Nephron progenitor cell (in vitro differentiated cells): ENCODE data around the gene TRIM62.
"Not testable (repeated sequence)": the region's sequence is repeated elsewhere in the genome, so short reads cannot be mapped to it uniquely, and the experiment has no call there.

Experiments used
- DNase-seq: peaks from one replicate; pipeline ENCODE4 v3.0.0; 2021
- H3K27ac Mint-ChIP-seq: 2 replicates; pipeline ENCODE4 v1.8.0; 2021; ENCODE audit warnings: mild to moderate bottlenecking, moderate library complexity, mixed read lengths
- H3K27me3 Mint-ChIP-seq: 2 replicates; pipeline ENCODE4 v1.8.0; 2021; ENCODE audit warnings: mild to moderate bottlenecking, low read depth, mixed read lengths; ENCODE audit not compliant: poor library complexity
- H3K36me3 Mint-ChIP-seq: 2 replicates; pipeline ENCODE4 v1.8.0; 2021; ENCODE audit warnings: low read depth, mixed read lengths
- H3K4me1 Mint-ChIP-seq: 2 replicates; pipeline ENCODE4 v1.8.0; 2021; ENCODE audit warnings: mixed read lengths
- H3K4me3 Mint-ChIP-seq: 2 replicates; pipeline ENCODE4 v1.8.0; 2021; ENCODE audit warnings: mild to moderate bottlenecking, moderate library complexity, mixed read lengths
- H3K9me3 Mint-ChIP-seq: 2 replicates; pipeline ENCODE4 v1.8.0; 2021; ENCODE audit warnings: mild to moderate bottlenecking, moderate library complexity, mixed read lengths
- TF ChIP-seq, protein P1 (sequence below): fragments of 200-600 bp; sonication (generic); IDR thresholded peaks from 2 replicates; pipeline ENCODE4 v1.5.0; 2021; ENCODE audit warnings: antibody characterized with exemption

Gene TRIM62

DNA sequence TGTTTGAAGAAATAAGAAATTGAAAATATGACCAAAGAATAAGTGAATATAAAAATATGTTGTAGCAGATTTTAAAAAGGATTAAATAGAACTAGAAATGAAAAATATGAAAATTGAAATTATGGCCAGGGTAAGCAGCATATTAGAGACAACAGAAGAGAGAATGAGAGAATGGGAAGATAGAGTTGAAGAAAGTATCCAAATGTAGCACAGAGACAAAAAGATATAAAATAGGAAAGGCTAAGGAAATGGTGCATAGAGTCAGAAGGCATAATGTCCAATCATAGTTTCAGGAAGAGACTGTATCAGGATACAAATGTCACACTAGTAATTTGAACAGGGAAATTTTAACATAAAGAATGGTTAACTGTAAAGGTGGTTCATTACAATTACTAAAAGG, 71.4 kb downstream of the TRIM62 start:
- DNase-seq, result no peak

DNA sequence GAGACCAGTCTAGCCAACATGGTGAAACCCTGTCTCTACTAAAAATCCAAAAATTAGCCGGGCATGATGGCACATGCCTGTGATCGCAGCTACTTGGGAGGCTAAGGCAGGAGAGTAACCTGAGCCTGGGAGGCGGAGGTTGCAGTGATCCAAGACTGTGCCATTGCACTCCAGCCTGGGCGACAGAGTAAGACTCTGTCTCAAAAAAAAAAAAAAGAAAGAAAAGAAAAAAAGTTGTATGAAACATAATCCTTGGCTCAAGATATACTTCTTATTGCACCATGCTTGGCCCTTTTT, 81.8 kb downstream of the TRIM62 start:
- not testable (repeated sequence) for H3K27ac Mint-ChIP-seq, DNase-seq, H3K4me3 Mint-ChIP-seq, H3K9me3 Mint-ChIP-seq, H3K27me3 Mint-ChIP-seq
- Mint-ChIP-seq H3K36me3 (peaks cover 13% of the 10 kb centered on the region), H3K4me1 (peaks cover 11% of the 10 kb centered on the region)

More for the DNA sequence above, 71.4 kb downstream of the TRIM62 start:
- H3K36me3 Mint-ChIP-seq, result peaks cover 29% of the 10 kb centered on the region
- TF ChIP-seq, protein P1, sequence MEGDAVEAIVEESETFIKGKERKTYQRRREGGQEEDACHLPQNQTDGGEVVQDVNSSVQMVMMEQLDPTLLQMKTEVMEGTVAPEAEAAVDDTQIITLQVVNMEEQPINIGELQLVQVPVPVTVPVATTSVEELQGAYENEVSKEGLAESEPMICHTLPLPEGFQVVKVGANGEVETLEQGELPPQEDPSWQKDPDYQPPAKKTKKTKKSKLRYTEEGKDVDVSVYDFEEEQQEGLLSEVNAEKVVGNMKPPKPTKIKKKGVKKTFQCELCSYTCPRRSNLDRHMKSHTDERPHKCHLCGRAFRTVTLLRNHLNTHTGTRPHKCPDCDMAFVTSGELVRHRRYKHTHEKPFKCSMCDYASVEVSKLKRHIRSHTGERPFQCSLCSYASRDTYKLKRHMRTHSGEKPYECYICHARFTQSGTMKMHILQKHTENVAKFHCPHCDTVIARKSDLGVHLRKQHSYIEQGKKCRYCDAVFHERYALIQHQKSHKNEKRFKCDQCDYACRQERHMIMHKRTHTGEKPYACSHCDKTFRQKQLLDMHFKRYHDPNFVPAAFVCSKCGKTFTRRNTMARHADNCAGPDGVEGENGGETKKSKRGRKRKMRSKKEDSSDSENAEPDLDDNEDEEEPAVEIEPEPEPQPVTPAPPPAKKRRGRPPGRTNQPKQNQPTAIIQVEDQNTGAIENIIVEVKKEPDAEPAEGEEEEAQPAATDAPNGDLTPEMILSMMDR, result no peak
- H3K4me3 Mint-ChIP-seq, result no peak overlapping the region
- no peak overlapping the region for H3K27ac Mint-ChIP-seq
- H3K4me1 Mint-ChIP-seq, result no peaks in the 10 kb centered on the region
- H3K27me3 Mint-ChIP-seq, result peaks cover 13% of the 10 kb centered on the region
- peaks cover 20% of the 10 kb centered on the region for H3K9me3 Mint-ChIP-seq

DNA sequence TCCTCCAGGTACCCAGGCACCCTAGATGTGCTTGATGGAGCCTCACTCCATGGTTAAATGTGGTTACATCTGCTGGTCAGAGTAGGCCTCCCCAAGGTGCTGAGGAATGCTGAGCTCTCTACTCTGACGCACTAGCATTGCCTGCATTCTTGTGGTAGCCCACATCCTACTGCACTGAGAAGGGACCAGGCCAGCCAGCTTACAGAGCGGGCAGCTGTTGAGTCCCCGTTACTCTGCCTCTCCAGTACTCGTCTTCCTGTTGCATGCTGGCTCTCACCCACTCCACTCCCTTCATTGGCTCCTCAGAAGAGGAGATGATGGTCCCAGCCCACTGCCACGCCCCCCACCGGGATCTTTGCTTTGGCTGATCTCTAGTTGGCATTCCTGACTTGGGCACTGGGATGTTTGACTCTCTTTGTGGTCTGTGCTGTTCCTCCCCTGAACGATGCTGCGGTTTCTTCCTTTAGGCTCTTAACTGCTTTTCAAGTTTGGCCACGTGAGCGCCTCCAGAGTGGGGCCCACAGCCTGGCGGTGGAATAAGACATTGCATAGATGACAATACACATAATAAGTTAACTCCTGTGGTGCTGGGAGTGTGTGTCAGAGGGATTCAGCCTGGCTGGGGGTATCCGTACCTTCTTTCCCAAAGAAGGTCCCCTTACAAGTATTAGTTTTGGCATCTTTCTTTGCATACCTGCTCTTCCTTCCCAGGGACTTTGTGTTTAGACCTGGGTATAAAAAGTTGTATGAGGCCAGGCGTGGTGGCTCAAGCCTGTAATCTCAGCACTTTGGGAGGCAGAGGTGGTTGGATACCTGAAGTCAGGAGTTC, 82.3 kb downstream of the TRIM62 start:
- DNase-seq, result no peak
- TF ChIP-seq, protein P1, result no peak
- Mint-ChIP-seq H3K36me3 (peaks cover 13% of the 10 kb centered on the region), H3K4me3 (no peak overlapping the region), H3K4me1 (peaks cover 16% of the 10 kb centered on the region), H3K27me3 (peaks cover 5% of the 10 kb centered on the region), H3K27ac (no peak overlapping the region), H3K9me3 (no peaks in the 10 kb centered on the region)

DNA sequence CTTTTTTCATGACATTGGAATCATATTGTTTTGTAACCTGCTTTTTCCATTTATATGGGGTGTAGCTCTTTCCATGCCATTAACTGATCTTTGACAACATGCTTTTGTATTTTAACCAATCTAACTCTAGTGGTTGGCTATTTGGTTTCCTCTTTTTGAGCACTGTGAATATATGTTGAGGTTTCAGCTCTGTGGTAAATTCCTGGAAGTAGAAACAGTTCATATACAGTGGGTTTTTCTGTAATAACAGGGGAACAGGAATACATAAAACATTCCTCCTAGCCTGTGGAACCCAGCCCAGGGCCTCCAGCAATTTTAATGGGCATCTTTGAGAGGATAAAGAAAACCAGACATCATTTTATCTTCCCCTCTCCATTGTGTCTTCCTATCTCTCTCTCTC, 83.5 kb downstream of the TRIM62 start:
- Mint-ChIP-seq H3K9me3 (no peaks in the 10 kb centered on the region), H3K4me3 (no peak overlapping the region), H3K27me3 (peaks cover 4% of the 10 kb centered on the region), H3K4me1 (peaks cover 20% of the 10 kb centered on the region), H3K36me3 (peaks cover 13% of the 10 kb centered on the region), H3K27ac (no peak overlapping the region)
- TF ChIP-seq, protein P1, result no peak
- DNase-seq, result no peak

DNA sequence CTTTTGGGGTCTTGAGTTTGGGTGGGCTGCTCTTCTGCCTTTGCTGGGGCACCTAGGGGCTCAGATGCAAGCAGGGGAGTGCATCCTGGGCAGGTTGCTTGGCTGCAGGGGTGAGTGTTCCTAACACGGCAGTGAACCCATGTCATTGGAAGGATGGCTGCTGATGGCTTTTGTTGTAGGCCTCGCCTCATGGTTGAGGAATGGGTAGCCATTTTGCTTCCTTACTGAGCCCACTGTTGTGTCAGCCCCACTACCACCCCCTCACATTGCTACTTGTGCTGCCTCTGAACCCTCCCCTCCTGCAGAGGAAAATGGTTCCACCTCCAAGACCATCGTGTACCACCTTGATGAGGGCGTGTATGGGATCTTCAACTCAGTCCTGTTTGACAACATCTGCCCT, 84.1 kb downstream of the TRIM62 start:
- DNase-seq, result no peak
- H3K4me3 Mint-ChIP-seq, result no peak overlapping the region
- no peak overlapping the region for H3K27ac Mint-ChIP-seq
- H3K27me3 Mint-ChIP-seq, result no peaks in the 10 kb centered on the region
- TF ChIP-seq, protein P1, result no peak
- peaks cover 24% of the 10 kb centered on the region for H3K4me1 Mint-ChIP-seq
- H3K9me3 Mint-ChIP-seq, result no peaks in the 10 kb centered on the region
- peaks cover 13% of the 10 kb centered on the region for H3K36me3 Mint-ChIP-seq

DNA sequence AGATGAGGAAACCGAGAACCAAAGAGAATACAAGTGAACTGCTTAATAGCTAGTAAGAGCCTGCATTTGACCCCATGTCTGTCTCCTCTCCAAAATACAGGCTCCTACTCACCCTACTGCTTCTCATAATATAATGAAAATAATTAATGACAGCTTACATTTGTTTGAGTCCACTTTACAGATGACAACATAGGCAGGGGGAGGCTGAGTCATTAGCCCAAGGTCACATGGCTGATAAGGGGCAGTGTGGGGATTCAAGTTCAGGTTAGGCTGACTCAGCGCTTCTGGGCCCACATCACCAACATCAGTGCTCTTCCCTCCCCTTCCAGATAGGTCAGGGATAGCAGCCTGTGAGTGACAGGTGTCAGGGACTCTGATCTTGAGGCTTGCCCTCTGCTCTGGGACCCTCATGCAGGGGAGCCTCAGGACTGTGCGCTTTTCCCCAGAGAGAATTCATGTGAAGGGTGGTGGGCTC, 84.7 kb downstream of the TRIM62 start:
- DNase-seq, result no peak
- Mint-ChIP-seq H3K4me3 (no peak overlapping the region), H3K9me3 (no peaks in the 10 kb centered on the region), H3K27ac (no peak overlapping the region), H3K4me1 (peaks cover 30% of the 10 kb centered on the region), H3K36me3 (peaks cover 13% of the 10 kb centered on the region), H3K27me3 (no peaks in the 10 kb centered on the region)
- TF ChIP-seq, protein P1, result no peak
